Astrocyte of the spinal cord (primary cell): ENCODE measurements around the gene CCDC86.

Experiments used
- DNase-seq: peaks from one replicate; pipeline ENCODE4 v3.0.0; 2011; ENCODE audit warnings: low read depth, low spot score
- H3K4me3 ChIP-seq: 2 replicates; pipeline ENCODE4 v1.5.1; 2011; ENCODE audit warnings: low read depth, mild to moderate bottlenecking, low read length, moderate library complexity
- CTCF ChIP-seq: IDR thresholded peaks from 2 replicates; pipeline ENCODE4 v1.5.1; 2012; ENCODE audit warnings: low read depth, mild to moderate bottlenecking, low read length, inconsistent platforms
- in situ Hi-C: cut with HindIII; loops from 2 replicates; pipeline ENCODE4 v1.10.0; 2017; ENCODE audit warnings: low sequenced_read_pairs

Gene CCDC86

GRCh38 chr11:60880643-60881282 is 38.9 kb downstream of the CCDC86 start:
- no peak overlapping the region for H3K4me3 ChIP-seq
- in situ Hi-C loops: no loop called here
- DNase-seq: no peak
- TF ChIP-seq CTCF: no peak

GRCh38 chr11:60887556-60887955 is 45.6 kb downstream of the CCDC86 start:
- peak; percentile 65 for DNase-seq
- in situ Hi-C loops: no loop called here
- no peak overlapping the region for H3K4me3 ChIP-seq
- peak; percentile 80 for TF ChIP-seq CTCF

GRCh38 chr11:60889869-60890311 is 48.0 kb downstream of the CCDC86 start:
- in situ Hi-C loops: no loop called here

GRCh38 chr11:60890696-60891095 is 48.8 kb downstream of the CCDC86 start:
- H3K4me3 ChIP-seq: no peak overlapping the region
- no peak for TF ChIP-seq CTCF
- no peak for DNase-seq
- in situ Hi-C loops: no loop called here

More at GRCh38 chr11:60889869-60890311, 48.0 kb downstream of the CCDC86 start:
- TF ChIP-seq CTCF: no peak
- DNase-seq: no peak
- no peak overlapping the region for H3K4me3 ChIP-seq

GRCh38 chr11:60891103-60891741 is 49.3 kb downstream of the CCDC86 start:
- no peak overlapping the region for H3K4me3 ChIP-seq

GRCh38 chr11:60895687-60896086 is 53.8 kb downstream of the CCDC86 start:
- in situ Hi-C loops: no loop called here
- no peak for DNase-seq
- no peak overlapping the region for H3K4me3 ChIP-seq
- TF ChIP-seq CTCF: no peak

More at GRCh38 chr11:60891103-60891741, 49.3 kb downstream of the CCDC86 start:
- DNase-seq: no peak
- in situ Hi-C loops: no loop called here
- no peak for TF ChIP-seq CTCF
